NOMO-1 treated with DMSO at 0.1 percent for 48 hours (cell line): Measurements from ENCODE around the gene ZBP1.

ENCODE experiments used
- DNase-seq: peaks from one replicate; lab custom pipeline; 2025; ENCODE audit not compliant: unreplicated experiment; lab: John Stamatoyannopoulos, UW

ZBP1 gene

GRCh38 chr20:57658833-57659516 lies 38.7 kb upstream of the ZBP1 start:
- DNase-seq = no peak

GRCh38 chr20:57658447-57658832 lies 38.2 kb upstream of the ZBP1 start:
- DNase-seq = no peak

DNA sequence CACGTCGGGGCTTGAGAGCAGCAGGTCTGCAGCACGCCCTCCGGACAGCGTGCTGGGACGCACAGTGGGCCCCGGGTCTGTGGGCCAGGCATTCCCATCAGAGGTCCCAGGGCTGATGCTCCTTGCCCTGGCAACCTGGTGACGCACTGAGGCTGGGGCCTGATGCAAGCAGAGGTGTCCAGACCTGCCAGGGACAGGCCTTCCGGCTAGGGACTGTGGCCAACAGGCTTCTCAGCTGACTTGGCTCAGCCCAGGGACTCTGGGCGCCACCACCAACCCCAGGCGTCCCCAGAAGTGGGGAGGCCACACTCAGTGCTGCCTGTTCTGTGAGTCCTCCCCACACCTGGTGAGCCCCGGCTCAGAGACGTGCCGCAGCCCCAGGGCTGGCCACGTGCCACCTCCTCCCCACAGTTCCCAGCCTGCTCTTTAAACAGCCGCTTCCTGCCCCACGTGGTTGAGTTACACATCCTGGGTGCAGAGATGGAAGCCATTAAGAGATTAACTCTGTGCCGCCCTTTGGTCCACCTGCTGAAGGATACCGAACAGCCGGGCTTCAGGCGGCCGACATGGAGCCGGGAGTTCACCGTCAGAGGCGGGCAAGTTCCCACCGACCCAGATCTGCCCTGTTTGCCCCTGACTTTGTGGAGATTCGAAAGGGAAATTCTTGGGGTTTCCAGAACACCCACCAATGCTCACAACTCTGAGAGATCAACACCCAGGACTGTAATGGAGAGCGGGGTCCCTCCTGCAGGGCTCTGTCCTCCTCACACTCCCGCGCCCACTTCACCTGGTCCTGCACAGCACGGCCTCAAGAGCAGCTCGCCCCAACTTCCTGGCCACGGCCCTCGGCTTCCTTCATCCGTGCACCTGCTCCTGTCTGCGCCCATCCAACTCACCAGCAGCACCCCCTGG lies 37.6 kb upstream of the ZBP1 start:
- DNase-seq = no peak

DNA sequence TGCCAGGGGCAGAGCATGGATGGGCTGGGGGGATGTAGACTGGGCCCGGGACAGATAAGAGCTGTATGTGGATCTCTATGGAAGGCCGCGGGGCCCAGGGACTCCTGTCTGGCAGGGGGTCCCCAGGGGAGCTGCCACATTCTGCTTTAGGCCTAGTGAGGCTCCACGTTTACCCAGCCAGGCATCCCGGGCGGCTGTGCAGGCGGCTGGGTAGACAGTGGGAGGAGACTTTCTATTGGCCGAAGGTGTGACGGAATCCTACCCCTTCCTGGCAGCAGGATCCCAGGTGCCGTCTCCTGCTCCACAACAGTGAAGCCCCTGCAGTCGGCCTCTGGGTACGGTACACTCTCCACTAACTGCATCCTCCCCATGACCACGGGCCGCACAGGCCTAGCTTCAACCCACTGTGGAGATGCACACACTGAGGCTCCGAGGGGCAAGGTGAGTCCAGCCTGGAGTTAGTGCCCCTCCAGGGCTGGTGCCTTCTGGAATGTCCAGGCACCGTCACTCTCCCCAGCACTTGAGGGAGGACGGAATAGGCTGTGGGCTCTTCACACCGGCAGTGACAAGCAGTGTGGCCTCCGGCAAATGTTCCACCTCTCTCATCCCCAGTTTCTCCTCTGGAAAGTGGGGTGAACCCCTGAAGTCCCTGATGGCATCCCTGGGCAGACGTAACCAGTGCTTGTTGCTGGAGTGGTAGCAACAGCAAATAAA lies 36.8 kb upstream of the ZBP1 start:
- DNase-seq = no peak

DNA sequence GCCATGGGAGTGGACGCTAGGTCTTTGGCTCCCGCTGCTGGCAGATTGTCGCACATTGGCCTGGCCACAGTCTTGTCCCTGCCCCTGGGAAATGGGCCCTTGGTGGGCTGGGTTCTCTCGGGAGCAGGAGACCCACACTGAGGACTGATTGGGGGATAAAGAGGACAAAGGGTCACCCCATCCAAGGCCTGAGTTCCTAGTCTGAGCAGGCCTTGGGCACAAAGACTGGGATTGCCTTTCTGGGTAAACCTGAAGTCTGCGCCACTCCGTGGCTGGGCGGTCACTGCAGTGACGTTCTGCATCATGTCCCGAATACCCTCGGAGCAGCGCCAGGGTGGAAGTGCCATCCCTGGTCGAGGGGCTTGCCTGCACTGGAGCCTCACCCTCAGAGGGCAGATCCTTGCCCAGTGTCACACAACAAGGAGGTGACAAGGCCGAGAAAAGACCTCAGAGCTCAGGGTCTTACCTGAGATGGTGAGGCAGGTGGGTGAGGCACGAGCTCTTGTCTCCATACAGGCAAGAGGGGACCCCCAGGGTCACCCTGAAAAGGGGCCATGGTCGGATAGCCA lies 36.1 kb upstream of the ZBP1 start:
- no peak for DNase-seq

GRCh38 chr20:57655809-57656155 lies 35.6 kb upstream of the ZBP1 start:
- no peak for DNase-seq

DNA sequence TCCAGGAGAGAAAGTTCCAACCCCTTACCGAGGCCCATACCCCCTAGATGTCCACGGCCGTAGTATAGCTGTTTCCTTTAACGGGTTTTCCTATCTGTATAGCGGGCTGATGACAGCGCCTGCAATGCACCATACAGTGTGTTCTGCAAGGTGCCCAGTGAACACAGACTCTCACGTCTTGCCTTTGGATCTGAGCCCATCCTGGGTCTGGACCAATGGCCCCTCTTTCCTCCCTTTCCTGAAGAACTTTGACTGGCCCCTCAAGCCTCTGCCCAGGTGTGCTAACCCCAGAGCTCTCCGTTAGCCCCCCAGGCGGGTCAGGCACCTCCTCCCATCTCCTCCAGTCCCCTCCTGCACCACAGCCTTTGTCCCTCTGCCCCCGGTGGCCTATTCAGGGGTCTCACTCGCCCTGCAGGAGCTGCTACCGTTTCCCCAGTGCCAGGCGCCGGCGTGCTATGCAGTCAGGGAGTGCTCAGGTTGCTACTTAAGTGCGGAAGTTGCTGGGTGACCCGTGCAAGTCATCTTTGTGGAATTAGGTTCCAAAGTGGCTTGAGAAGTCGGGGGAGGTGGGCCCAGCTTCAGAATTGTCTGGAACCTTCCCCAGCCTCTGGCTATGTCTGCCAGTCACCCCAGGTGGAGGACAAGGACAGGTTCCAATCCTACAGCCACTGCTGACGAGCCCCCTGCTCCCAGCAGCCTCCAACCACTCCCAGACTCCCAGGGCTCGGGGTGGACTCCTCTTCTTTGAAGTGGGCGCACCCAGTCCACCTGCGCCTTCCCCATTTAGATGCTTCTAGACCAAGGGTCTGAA lies 35.0 kb upstream of the ZBP1 start:
- no peak for DNase-seq

DNA sequence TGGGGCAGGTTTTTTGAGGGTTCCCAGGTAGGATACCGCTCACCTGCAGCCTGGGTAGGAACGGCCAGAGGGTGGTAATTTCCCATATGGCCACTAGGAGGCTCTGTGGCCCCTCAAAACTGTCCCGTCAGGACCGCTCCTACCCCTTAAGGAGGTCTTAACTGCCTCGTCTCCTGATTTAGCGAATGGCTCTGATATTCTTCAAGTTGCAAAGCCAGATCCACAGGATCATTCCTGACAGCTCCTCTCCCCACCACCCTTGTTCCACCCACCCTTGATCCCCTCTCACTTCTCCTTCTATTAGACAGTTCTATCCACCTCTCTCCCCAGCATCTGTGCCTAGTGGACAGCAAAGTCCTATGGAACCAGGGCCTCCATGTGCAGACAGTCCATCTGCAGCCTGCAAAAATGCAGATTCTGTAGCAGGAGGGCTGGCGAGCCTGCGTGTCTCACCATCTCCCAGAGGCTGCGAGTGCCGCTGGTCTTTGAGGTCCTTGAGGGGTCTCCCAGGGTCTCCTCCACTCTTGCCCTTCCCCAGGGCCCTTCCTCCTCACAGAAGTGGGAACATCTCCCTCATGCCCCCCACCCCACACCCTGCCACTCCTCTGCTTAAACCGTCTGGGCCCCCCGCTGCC lies 34.3 kb upstream of the ZBP1 start:
- peak; percentile 29 for DNase-seq

DNA sequence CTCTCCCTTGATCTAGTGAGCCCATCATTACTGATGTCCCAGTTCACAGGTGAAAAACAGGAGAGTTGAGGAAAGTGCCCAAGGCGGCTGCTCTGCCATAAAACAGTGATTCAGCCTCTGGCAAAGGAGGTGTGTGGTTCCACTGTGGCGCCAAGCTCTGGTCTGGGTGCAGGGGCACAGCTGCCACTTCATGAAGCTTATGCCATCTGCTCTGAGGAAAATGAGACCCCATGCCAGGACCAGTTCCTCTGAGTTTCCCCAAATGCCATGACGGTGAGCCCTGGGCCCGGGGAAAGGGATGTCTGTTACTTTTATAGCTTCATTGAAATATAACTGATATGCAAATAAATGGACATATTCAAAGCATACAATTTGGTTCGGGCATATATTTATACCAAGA lies 33.7 kb upstream of the ZBP1 start:
- DNase-seq = no peak

DNA sequence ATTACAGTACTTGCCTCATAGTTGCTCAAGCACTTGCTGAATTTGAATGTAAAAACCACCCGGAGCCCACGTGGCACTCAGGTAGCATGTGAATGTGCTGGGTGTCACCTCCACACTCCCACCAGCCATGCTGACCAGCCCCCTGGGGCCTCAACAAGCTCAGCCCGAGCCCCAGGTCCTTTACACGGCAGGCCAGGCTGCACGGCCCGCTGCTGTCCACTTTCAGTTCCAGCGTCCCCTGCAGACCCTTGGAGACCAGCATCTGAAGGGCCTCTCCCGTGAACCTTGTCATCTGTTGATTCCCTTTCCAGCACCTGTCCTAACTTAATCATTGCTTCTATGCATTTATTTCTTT lies 33.3 kb upstream of the ZBP1 start:
- DNase-seq = no peak

DNA sequence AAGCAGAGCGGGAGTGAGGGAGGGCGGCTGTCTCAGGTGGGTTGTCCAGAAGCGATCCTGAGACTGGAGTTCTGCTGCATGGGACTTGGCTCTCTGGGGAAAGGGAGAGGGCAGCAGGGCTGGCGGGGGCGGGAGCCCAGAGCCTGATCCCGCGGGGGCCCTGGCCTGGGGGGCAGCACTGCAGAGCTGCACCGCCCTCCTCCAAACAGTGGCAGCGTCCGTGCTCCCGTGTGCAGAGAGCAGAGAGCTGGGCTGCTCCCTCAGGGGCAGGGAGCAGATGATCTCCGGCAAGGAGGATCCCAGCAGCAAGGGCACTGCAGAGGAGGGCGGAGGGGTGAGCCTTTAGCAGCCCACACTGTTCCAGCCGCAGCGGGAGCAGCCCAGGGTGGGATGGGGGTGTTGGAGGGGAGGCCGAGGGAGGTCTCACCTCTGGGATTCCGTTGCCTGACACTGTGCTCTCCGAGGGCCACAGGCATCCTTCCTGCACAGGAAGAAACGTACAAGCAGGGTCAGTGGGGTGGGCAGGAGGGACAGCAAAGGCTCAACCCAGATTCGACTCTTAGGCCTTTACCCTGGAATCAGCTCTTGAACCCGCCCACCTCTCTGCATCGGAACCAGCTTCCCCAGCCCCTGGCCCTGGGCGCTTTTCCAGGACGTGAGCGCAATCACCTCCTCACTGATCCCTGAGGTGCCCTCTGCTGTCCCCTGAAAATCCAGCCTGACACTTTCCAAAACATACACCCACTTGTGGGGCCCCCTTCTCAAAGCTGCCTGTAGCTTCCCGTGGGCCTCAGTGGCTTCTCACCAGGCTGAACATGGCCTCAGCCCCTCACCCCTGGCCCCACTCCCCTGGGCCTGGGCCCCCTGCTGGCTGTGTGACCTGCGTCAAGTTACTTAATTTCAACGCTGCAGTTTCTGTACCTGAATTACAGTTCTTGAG lies 32.6 kb upstream of the ZBP1 start:
- DNase-seq = no peak

- DNase-seq = no peak
Observed at GRCh38 chr20:57651881-57652605, 31.8 kb upstream of the ZBP1 start.

DNA sequence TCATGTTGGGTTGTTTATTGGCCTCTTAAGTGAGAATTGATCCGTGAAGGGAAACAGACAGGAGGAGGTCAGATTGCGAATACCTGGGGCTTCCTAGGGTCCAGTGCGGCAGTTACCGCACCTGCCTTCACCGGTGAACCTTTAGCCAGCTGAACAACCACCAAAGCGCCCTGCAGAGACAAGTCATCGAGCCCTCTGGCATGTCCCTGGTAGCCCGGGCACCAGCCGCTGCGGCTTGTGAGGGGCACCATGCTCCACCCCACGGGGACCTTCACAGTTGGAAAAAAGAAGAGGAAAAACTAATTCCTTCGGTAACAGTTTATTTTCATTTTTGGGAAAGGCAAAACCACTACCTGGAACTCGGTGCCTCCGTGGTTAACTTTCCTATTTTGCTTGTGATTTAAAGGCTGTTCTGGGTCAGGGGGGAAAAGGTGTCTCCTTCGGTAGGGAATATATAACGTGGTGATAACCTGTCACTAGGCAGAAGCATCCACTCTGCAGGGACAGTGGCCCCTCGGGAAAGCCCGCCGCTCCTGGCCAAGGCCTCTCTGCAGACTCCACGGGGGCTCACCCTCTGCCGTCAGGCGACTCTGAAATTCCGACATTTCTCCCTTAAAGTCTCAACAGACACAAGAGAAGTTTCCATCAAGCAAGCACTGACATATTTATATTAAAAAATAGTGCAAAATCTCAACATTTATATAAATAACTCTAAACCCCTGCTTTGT lies 30.7 kb upstream of the ZBP1 start:
- no peak for DNase-seq

- no peak for DNase-seq
Observed at GRCh38 chr20:57650266-57650665, 30.0 kb upstream of the ZBP1 start.

DNA sequence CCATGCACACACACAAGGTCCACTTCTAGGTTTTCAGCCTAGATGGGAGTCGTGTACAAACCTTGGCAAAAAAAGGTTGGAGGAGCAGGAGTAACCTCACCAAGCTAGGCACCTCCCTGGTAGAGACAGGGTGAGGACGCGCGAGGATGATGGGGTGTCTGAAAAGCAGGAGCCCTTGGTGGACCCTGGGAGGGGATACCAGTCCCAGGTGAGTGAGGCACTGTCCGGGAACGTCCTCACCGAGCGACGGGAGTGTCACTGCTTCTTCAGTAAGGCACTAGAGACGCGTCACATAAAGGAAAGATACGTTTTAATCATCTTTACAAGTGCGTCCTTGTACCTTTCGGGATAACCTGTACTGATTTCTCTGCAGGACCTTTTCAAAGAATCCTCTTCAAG lies 29.4 kb upstream of the ZBP1 start:
- no peak for DNase-seq

DNA sequence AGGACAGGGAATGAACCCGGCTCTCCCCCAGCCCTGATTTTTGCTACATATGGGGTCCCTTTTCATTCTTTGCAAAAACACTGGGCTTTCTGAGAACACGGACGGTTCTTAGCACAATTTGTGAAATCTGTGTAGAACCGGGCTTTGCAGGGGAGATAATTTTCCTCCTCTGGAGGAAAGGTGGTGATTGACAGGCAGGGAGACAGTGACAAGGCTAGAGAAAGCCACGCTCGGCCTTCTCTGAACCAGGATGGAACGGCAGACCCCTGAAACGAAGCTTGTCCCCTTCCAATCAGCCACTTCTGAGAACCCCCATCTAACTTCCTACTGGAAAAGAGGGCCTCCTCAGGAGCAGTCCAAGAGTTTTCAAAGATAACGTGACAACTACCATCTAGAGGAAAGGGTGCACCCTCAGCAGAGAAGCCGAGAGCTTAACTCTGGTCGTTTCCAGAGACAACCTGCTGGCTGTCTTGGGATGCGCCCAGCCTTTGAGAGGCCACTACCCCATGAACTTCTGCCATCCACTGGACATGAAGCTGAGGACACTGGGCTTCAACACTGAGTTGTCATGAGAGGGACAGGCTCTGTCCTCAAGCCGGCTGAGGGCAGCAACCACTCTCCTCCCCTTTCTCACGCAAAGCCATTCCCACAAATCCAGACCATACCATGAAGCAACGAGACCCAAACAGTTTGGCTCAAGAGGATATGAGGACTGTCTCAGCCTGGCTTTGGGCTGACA lies 28.8 kb upstream of the ZBP1 start:
- DNase-seq = no peak
